ENCODE results near the gene NFATC4.

Gene NFATC4

GRCh38 chr14:24418492-24418873 lies 50.5 kb downstream of the NFATC4 start:
- Histone ChIP-seq H3K27ac (no peak overlapping the region), H3K9ac (ENCODE audit: insufficient read length) (no peak overlapping the region), H3K4me3 (no peak overlapping the region), H3K9me3 (ENCODE audit: low read depth, low read length) (no peaks in the 10 kb centered on the region), H3K36me3 (ENCODE audit: insufficient read depth, low read length) (peaks cover 4% of the 10 kb centered on the region; the same call in 1 of the 2 replicates)
- DNase-seq (ENCODE audit: low read depth, low spot score) = no peak
- TF ChIP-seq FOXP2 (optimal IDR thresholded peaks at IDR 0.05; ENCODE audit: control extremely low read depth, extremely low read length, insufficient read depth) = no peak

- H3K4me3 ChIP-seq = no peak overlapping the region
- TF ChIP-seq EZH2 (IDR thresholded peaks at IDR 0.05) (no peak), FOXP2 (optimal IDR thresholded peaks at IDR 0.05; ENCODE audit: control extremely low read depth, extremely low read length, insufficient read depth) (no peak), POLR2AphosphoS5 (IDR thresholded peaks at IDR 0.05; ENCODE audit: borderline replicate concordance, low read depth, low read length) (no peak)
- H3K9me3 ChIP-seq (ENCODE audit: low read depth, low read length) = no peaks in the 10 kb centered on the region
- H3K9ac ChIP-seq (ENCODE audit: insufficient read length) = no peak overlapping the region
- no peak overlapping the region for H3K27ac ChIP-seq
- H3K36me3 ChIP-seq (ENCODE audit: insufficient read depth, low read length) = no peaks in the 10 kb centered on the region
- DNase-seq (ENCODE audit: low read depth, low spot score) = no peak
These were observed 54.3 kb downstream of the NFATC4 start for GRCh38 chr14:24422261-24422660.

- H3K27ac ChIP-seq = no peak overlapping the region
- H3K36me3 ChIP-seq (ENCODE audit: insufficient read depth, low read length) = no peaks in the 10 kb centered on the region
- no peak overlapping the region for H3K9ac ChIP-seq (ENCODE audit: insufficient read length)
- TF ChIP-seq POLR2AphosphoS5 (IDR thresholded peaks at IDR 0.05; ENCODE audit: borderline replicate concordance, low read depth, low read length) (no peak), EZH2 (IDR thresholded peaks at IDR 0.05) (no peak), FOXP2 (optimal IDR thresholded peaks at IDR 0.05; ENCODE audit: control extremely low read depth, extremely low read length, insufficient read depth) (no peak)
- no peaks in the 10 kb centered on the region for H3K9me3 ChIP-seq (ENCODE audit: low read depth, low read length)
- H3K4me3 ChIP-seq = no peak overlapping the region
- DNase-seq (ENCODE audit: low read depth, low spot score) = no peak
These were observed 55.0 kb downstream of the NFATC4 start for GRCh38 chr14:24422694-24423601.

DNA sequence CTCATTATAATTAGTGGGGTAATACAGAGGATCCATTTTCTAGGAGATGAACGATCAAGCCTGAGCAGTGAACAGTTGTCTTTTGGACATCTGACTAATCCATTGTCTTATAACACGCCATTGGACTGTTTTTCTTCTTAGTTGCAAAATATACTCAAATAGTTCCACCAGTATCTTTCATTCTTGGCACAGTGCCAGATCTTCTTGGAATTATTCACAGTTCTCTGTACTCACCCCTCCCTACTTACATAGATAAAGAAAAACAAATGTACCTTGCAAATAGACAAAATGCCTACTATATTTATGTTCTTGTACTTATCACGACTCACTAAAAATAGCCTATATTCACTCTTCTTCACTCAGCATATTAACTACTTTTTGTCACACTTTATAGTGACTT lies 57.7 kb downstream of the NFATC4 start:
- no peak overlapping the region for H3K9ac ChIP-seq (ENCODE audit: insufficient read length)
- H3K27ac ChIP-seq = no peak overlapping the region
- TF ChIP-seq FOXP2 (optimal IDR thresholded peaks at IDR 0.05; ENCODE audit: control extremely low read depth, extremely low read length, insufficient read depth) (no peak), POLR2AphosphoS5 (IDR thresholded peaks at IDR 0.05; ENCODE audit: borderline replicate concordance, low read depth, low read length) (no peak), EZH2 (IDR thresholded peaks at IDR 0.05) (no peak)
- DNase-seq (ENCODE audit: low read depth, low spot score) = no peak
- no peak overlapping the region for H3K4me3 ChIP-seq
- H3K36me3 ChIP-seq (ENCODE audit: insufficient read depth, low read length) = no peaks in the 10 kb centered on the region
- no peaks in the 10 kb centered on the region for H3K9me3 ChIP-seq (ENCODE audit: low read depth, low read length)

- Histone ChIP-seq H3K9me3 (ENCODE audit: low read depth, low read length) (no peaks in the 10 kb centered on the region), H3K4me3 (no peak overlapping the region), H3K27ac (no peak overlapping the region), H3K36me3 (ENCODE audit: insufficient read depth, low read length) (no peaks in the 10 kb centered on the region), H3K9ac (ENCODE audit: insufficient read length) (no peak overlapping the region)
- no peak for DNase-seq (ENCODE audit: low read depth, low spot score)
- TF ChIP-seq FOXP2 (optimal IDR thresholded peaks at IDR 0.05; ENCODE audit: control extremely low read depth, extremely low read length, insufficient read depth) = no peak
- TF ChIP-seq POLR2AphosphoS5 (IDR thresholded peaks at IDR 0.05; ENCODE audit: borderline replicate concordance, low read depth, low read length) = no peak
- TF ChIP-seq EZH2 (IDR thresholded peaks at IDR 0.05) = no peak
These were observed 58.3 kb downstream of the NFATC4 start for GRCh38 chr14:24426150-24426911.

DNA sequence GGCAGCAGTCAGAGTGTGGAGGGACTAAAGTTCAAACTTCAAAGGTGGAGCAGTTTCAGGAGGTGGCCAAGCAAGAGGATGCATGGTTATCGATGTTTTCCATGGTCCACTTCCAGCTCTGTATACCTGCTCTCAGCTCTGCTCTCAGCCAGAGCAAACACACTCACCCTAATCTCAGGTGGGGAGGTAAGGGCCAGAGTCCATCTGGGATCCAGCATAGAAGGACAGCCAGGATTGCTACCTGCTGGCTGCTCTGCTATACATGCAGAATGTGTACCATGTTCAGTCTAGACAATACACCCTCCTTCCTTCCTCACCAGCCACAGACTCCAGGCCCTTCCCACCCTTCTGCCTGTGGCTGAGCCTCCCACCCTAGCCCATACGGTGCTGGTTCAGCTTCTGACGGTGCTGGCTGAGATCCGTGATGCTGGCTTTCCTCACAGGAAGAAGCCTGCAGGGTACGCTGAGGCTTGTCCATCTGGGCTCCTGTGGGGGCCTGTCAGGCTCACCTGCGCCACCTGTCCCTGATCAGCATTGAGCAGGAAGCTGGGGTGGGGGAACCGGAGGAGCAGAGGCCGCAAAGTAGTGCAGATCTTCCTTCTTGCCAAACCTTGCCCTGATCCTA lies 59.0 kb downstream of the NFATC4 start:
- no peaks in the 10 kb centered on the region for H3K36me3 ChIP-seq (ENCODE audit: insufficient read depth, low read length)
- H3K9me3 ChIP-seq (ENCODE audit: low read depth, low read length) = no peaks in the 10 kb centered on the region
- no peak overlapping the region for H3K27ac ChIP-seq
- TF ChIP-seq POLR2AphosphoS5 (IDR thresholded peaks at IDR 0.05; ENCODE audit: borderline replicate concordance, low read depth, low read length) (no peak), EZH2 (IDR thresholded peaks at IDR 0.05) (no peak), FOXP2 (optimal IDR thresholded peaks at IDR 0.05; ENCODE audit: control extremely low read depth, extremely low read length, insufficient read depth) (no peak)
- DNase-seq (ENCODE audit: low read depth, low spot score) = no peak
- no peak overlapping the region for H3K4me3 ChIP-seq
- H3K9ac ChIP-seq (ENCODE audit: insufficient read length) = no peak overlapping the region

- Histone ChIP-seq H3K4me3 (no peak overlapping the region), H3K9ac (ENCODE audit: insufficient read length) (no peak overlapping the region), H3K36me3 (ENCODE audit: insufficient read depth, low read length) (peaks cover 1% of the 10 kb centered on the region; the same call in 1 of the 2 replicates), H3K9me3 (ENCODE audit: low read depth, low read length) (no peaks in the 10 kb centered on the region), H3K27ac (no peak overlapping the region)
- no peak for DNase-seq (ENCODE audit: low read depth, low spot score)
- TF ChIP-seq EZH2 (IDR thresholded peaks at IDR 0.05) (no peak), FOXP2 (optimal IDR thresholded peaks at IDR 0.05; ENCODE audit: control extremely low read depth, extremely low read length, insufficient read depth) (no peak), POLR2AphosphoS5 (IDR thresholded peaks at IDR 0.05; ENCODE audit: borderline replicate concordance, low read depth, low read length) (no peak)
These were observed 59.8 kb downstream of the NFATC4 start for GRCh38 chr14:24427537-24428508.

All from SK-N-MC (cell line).